WERI-Rb-1 (cell line): ENCODE results near the gene C11orf87.

Experiments used
- DNase-seq: peaks from one replicate; pipeline ENCODE4 v3.0.0-alpha.2; 2020
- H3K27ac ChIP-seq: fragments of 250-450 bp; sonication (Bioruptor Pico); 2 replicates; pipeline ENCODE4 v1.5.1; 2020; ENCODE audit warnings: mild to moderate bottlenecking, moderate library complexity
- H3K27me3 ChIP-seq: fragments of 250-450 bp; sonication (Bioruptor Pico); 2 replicates; pipeline ENCODE4 v1.5.1; 2021; ENCODE audit warnings: mild to moderate bottlenecking, low read depth, moderate library complexity; ENCODE audit not compliant: insufficient read depth, severe bottlenecking
- H3K36me3 ChIP-seq: fragments of 250-450 bp; sonication (Bioruptor Pico); 2 replicates; pipeline ENCODE4 v1.5.1; 2020; ENCODE audit warnings: mild to moderate bottlenecking, moderate library complexity
- H3K4me3 ChIP-seq: 2 replicates; pipeline ENCODE4 v1.5.1; 2011; ENCODE audit warnings: low read depth, mild to moderate bottlenecking, control low read depth, low read length
- H3K9me3 ChIP-seq: fragments of 250-450 bp; sonication (Bioruptor Pico); 2 replicates; pipeline ENCODE4 v1.5.1; 2021; ENCODE audit warnings: mild to moderate bottlenecking, moderate library complexity; ENCODE audit not compliant: severe bottlenecking
- CTCF ChIP-seq: IDR thresholded peaks from 2 replicates; pipeline ENCODE4 v1.5.1; 2011; ENCODE audit warnings: low read depth, mild to moderate bottlenecking, control low read depth, inconsistent platforms, low read length

C11orf87 gene

GRCh38 chr11:109421981-109422869 lies at the start of gene C11orf87:
TSS of gene C11orf87 (plus strand) at chr11:109422190. CDS start at chr11:109423634, 1,444 bp downstream.
- no peaks in the 10 kb centered on the region for H3K9me3 ChIP-seq
- H3K27me3 ChIP-seq = no peaks in the 10 kb centered on the region
- no peak for TF ChIP-seq CTCF
- peak within 1 kb of the TSS; percentile 54 for H3K4me3 ChIP-seq
- DNase-seq = peak; percentile 37
- H3K27ac ChIP-seq = no peak within 1 kb of the TSS
- H3K36me3 ChIP-seq = no peaks in the 10 kb centered on the region

- DNase-seq = no peak
- Histone ChIP-seq H3K27me3 (no peaks in the 10 kb centered on the region), H3K4me3 (no peak overlapping the region)
Measured at GRCh38 chr11:109374032-109374431, 48.0 kb upstream of the C11orf87 start.

GRCh38 chr11:109374441-109374840 lies 47.5 kb upstream of the C11orf87 start:
- DNase-seq = no peak
- H3K27me3 ChIP-seq = no peaks in the 10 kb centered on the region
- no peak for TF ChIP-seq CTCF
- H3K9me3 ChIP-seq = no peaks in the 10 kb centered on the region
- no peaks in the 10 kb centered on the region for H3K36me3 ChIP-seq
- H3K4me3 ChIP-seq = no peak overlapping the region
- no peak overlapping the region for H3K27ac ChIP-seq

More at GRCh38 chr11:109374032-109374431, 48.0 kb upstream of the C11orf87 start:
- Histone ChIP-seq H3K27ac (no peak overlapping the region), H3K9me3 (no peaks in the 10 kb centered on the region), H3K36me3 (no peaks in the 10 kb centered on the region)
- no peak for TF ChIP-seq CTCF

GRCh38 chr11:109377039-109377742 lies 44.8 kb upstream of the C11orf87 start:
- H3K4me3 ChIP-seq = no peak overlapping the region

GRCh38 chr11:109378034-109378433 lies 44.0 kb upstream of the C11orf87 start:
- H3K36me3 ChIP-seq = no peaks in the 10 kb centered on the region
- H3K4me3 ChIP-seq = no peak overlapping the region
- no peak for TF ChIP-seq CTCF
- no peak for DNase-seq
- H3K27me3 ChIP-seq = no peaks in the 10 kb centered on the region
- H3K27ac ChIP-seq = no peak overlapping the region
- no peaks in the 10 kb centered on the region for H3K9me3 ChIP-seq

More at GRCh38 chr11:109377039-109377742, 44.8 kb upstream of the C11orf87 start:
- Histone ChIP-seq H3K36me3 (no peaks in the 10 kb centered on the region), H3K27me3 (no peaks in the 10 kb centered on the region), H3K9me3 (no peaks in the 10 kb centered on the region), H3K27ac (no peak overlapping the region)
- TF ChIP-seq CTCF = no peak
- DNase-seq = no peak
